H9 (cell line): Measurements from ENCODE around the gene PTPRK. TPM values are rescaled to one million over a fixed set of nuclear protein-coding genes. Genes with fewer than 3 reads are reported as not detected.

Experiments
- DNase-seq: peaks from one replicate; pipeline ENCODE4 v3.0.0-alpha.2; 2017
- H2AFZ ChIP-seq: one replicate; pipeline ENCODE4 v1.6.1; 2013; ENCODE audit warnings: mild to moderate bottlenecking, low read length, control low read depth, moderate library complexity
- H2AK5ac ChIP-seq: 2 replicates; pipeline ENCODE4 v1.6.1; 2013; ENCODE audit warnings: low read length, control low read depth, mixed read lengths; ENCODE audit not compliant: insufficient read length
- H2BK120ac ChIP-seq: one replicate; pipeline ENCODE4 v1.6.1; 2013; ENCODE audit warnings: low read depth, mild to moderate bottlenecking, low read length, control low read depth, inconsistent platforms; ENCODE audit not compliant: poor library complexity, severe bottlenecking
- H2BK12ac ChIP-seq: 2 replicates; pipeline ENCODE4 v1.6.1; 2013; ENCODE audit warnings: low read length, control low read depth, mixed read lengths, low read depth; ENCODE audit not compliant: insufficient read length
- H2BK15ac ChIP-seq: 2 replicates; pipeline ENCODE4 v1.6.1; 2013; ENCODE audit warnings: low read depth, low read length, control low read depth
- H2BK20ac ChIP-seq: one replicate; pipeline ENCODE4 v1.6.1; 2013; ENCODE audit warnings: low read depth, mild to moderate bottlenecking, low read length, control low read depth, inconsistent platforms; ENCODE audit not compliant: poor library complexity, severe bottlenecking
- H2BK5ac ChIP-seq: 2 replicates; pipeline ENCODE4 v1.6.1; 2013; ENCODE audit warnings: low read length, control low read depth, mixed read lengths; ENCODE audit not compliant: insufficient read length
- H3K14ac ChIP-seq: 2 replicates; pipeline ENCODE4 v1.6.1; 2013; ENCODE audit warnings: low read length, control low read depth; ENCODE audit not compliant: insufficient read depth
- H3K18ac ChIP-seq: 2 replicates; pipeline ENCODE4 v1.6.1; 2013; ENCODE audit warnings: low read depth, mild to moderate bottlenecking, mixed read lengths, low read length, control low read depth; ENCODE audit not compliant: insufficient read length
- H3K23ac ChIP-seq: 2 replicates; pipeline ENCODE4 v1.6.1; 2013; ENCODE audit warnings: low read length, control low read depth, mixed read lengths, low read depth; ENCODE audit not compliant: insufficient read length
- H3K23me2 ChIP-seq: 2 replicates; pipeline ENCODE4 v1.6.1; 2013; ENCODE audit warnings: low read depth, mild to moderate bottlenecking, mixed read lengths, low read length, control low read depth; ENCODE audit not compliant: insufficient read length, poor library complexity, severe bottlenecking
- H3K27ac ChIP-seq: 2 replicates; pipeline ENCODE4 v1.5.1; 2013; ENCODE audit warnings: low read length, control low read depth, mixed read lengths, low read depth; ENCODE audit not compliant: insufficient read length
- H3K27me3 ChIP-seq: 2 replicates; pipeline ENCODE4 v1.6.1; 2013; ENCODE audit warnings: low read length, control low read depth, inconsistent platforms; ENCODE audit not compliant: insufficient read depth
- H3K4ac ChIP-seq: 2 replicates; pipeline ENCODE4 v1.6.1; 2013; ENCODE audit warnings: low read depth, mild to moderate bottlenecking, control low read depth, inconsistent platforms, low read length, moderate library complexity
- H3K4me1 ChIP-seq: 2 replicates; pipeline ENCODE4 v1.6.1; 2013; ENCODE audit warnings: low read length, control low read depth, inconsistent platforms; ENCODE audit not compliant: insufficient read depth
- H3K4me2 ChIP-seq: 2 replicates; pipeline ENCODE4 v1.6.1; 2013; ENCODE audit warnings: low read length, control low read depth, mixed read lengths; ENCODE audit not compliant: insufficient read length, insufficient read depth
- H3K56ac ChIP-seq: 2 replicates; pipeline ENCODE4 v1.6.1; 2013; ENCODE audit warnings: low read depth, mild to moderate bottlenecking, mixed read lengths, low read length, control low read depth; ENCODE audit not compliant: insufficient read length
- H3K79me1 ChIP-seq: 2 replicates; pipeline ENCODE4 v1.6.1; 2013; ENCODE audit warnings: low read depth, mild to moderate bottlenecking, moderate library complexity, low read length, control low read depth, inconsistent platforms; ENCODE audit not compliant: insufficient read depth, poor library complexity, severe bottlenecking
- H3K79me2 ChIP-seq: 2 replicates; pipeline ENCODE4 v1.6.1; 2013; ENCODE audit warnings: low read length, control low read depth, inconsistent platforms; ENCODE audit not compliant: insufficient read depth
- H3K9ac ChIP-seq: 2 replicates; pipeline ENCODE4 v1.6.1; 2013; ENCODE audit warnings: low read length, control low read depth, mixed read lengths; ENCODE audit not compliant: insufficient read length; ENCODE audit errors: extremely low read depth
- H3K9me3 ChIP-seq: one replicate; pipeline ENCODE4 v1.6.1; 2013; ENCODE audit warnings: low read depth, low read length, inconsistent platforms; ENCODE audit not compliant: control insufficient read depth
- H3T11ph ChIP-seq: one replicate; pipeline ENCODE4 v1.6.1; 2013; ENCODE audit warnings: mild to moderate bottlenecking, low read length, control low read depth, inconsistent platforms
- H4K20me1 ChIP-seq: one replicate; pipeline ENCODE4 v1.6.1; 2013; ENCODE audit not compliant: control insufficient read depth, insufficient read length, insufficient read depth
- H4K5ac ChIP-seq: 2 replicates; pipeline ENCODE4 v1.6.1; 2013; ENCODE audit warnings: low read depth, mild to moderate bottlenecking, mixed read lengths, low read length, control low read depth; ENCODE audit not compliant: insufficient read length
- H4K8ac ChIP-seq: replicated peaks from 2 replicates; pipeline ENCODE4 v1.6.1; 2013; ENCODE audit warnings: low read length, control low read depth, mixed read lengths, low read depth; ENCODE audit not compliant: insufficient read length
- H4K91ac ChIP-seq: 2 replicates; pipeline ENCODE4 v1.6.1; 2013; ENCODE audit warnings: low read depth, mild to moderate bottlenecking, moderate library complexity, mixed read lengths, low read length, control low read depth; ENCODE audit not compliant: insufficient read length
- H3K27ac Mint-ChIP-seq, 3 experiments: 2 replicates in 2 of 3; 3 replicates in 1 of 3; pipeline ENCODE4 v1.8.0; 2020 to 2021; ENCODE audit warnings: mixed read lengths in 3 of 3, mild to moderate bottlenecking in 1 of 3, moderate library complexity in 1 of 3
- H3K27me3 Mint-ChIP-seq: 2 replicates; pipeline ENCODE4 v1.8.0; 2021; ENCODE audit warnings: low read depth, mild to moderate bottlenecking, moderate library complexity, mixed read lengths
- H3K36me3 Mint-ChIP-seq, 3 experiments: 2 replicates in 2 of 3; 3 replicates in 1 of 3; pipeline ENCODE4 v1.8.0; 2020 to 2021; ENCODE audit warnings: low read depth in 3 of 3, mixed read lengths in 3 of 3; ENCODE audit not compliant: insufficient read depth in 1 of 3
- H3K4me1 Mint-ChIP-seq, 2 experiments: 2 replicates each; pipeline ENCODE4 v1.8.0; 2020; ENCODE audit warnings: mixed read lengths in 2 of 2
- H3K4me3 Mint-ChIP-seq, 2 experiments: 2 replicates in 1 of 2; 3 replicates in 1 of 2; pipeline ENCODE4 v1.8.0; 2020 to 2021; ENCODE audit warnings: mild to moderate bottlenecking in 2 of 2, mixed read lengths in 2 of 2, moderate library complexity in 1 of 2
- H3K9me3 Mint-ChIP-seq, 2 experiments: 2 replicates in 1 of 2; 3 replicates in 1 of 2; pipeline ENCODE4 v1.8.0; 2020; ENCODE audit warnings: mild to moderate bottlenecking in 2 of 2, mixed read lengths in 2 of 2, moderate library complexity in 1 of 2
- CTCF ChIP-seq: fragments of 200-600 bp; sonication (generic); conservative IDR thresholded peaks from 3 replicates; pipeline ENCODE4 v1.8.0; 2021; ENCODE audit warnings: antibody characterized with exemption, mild to moderate bottlenecking
- WGBS: extraction: QIAGEN DNeasy Blood & Tissue Kit; methylation state at CpG from one replicate; pipeline ENCODE4 v1.1.7; 2013; ENCODE audit warnings: missing lambda C conversion rate, low lambda C conversion rate, mixed read lengths; ENCODE audit not compliant: insufficient read length; ENCODE audit errors: extremely low coverage; 5-methylcytosine and 5-hydroxymethylcytosine counted together
- total RNA-seq: library from RNA; stranded (reverse); gene quantifications from 2 replicates; pipeline ENCODE4 v1.2.1, GENCODE V29; 2021

Gene PTPRK
- total RNA-seq, 1 experiment from 2014 or later: 47.9 TPM

GRCh38 chr6:127937102-127937501, 583.3 kb downstream of the PTPRK start:
- H3K9me3 ChIP-seq: peaks cover 8% of the 10 kb centered on the region
- H3K79me2 ChIP-seq: no peaks in the 10 kb centered on the region
- no peak overlapping the region for H3K27ac ChIP-seq
- no peaks in the 10 kb centered on the region for H4K20me1 ChIP-seq
- no peak overlapping the region for H4K91ac ChIP-seq
- Mint-ChIP-seq H3K36me3 (peaks cover 0 to 13% (median 10%) of the 10 kb centered on the region in 3 experiments; a peak in 4 of 7 replicates), H3K4me1 (0 out of 4 replicates have a peak, but pooled peaks cover 0 to 2% of the 10 kb centered on the region in 2 experiments), H3K27me3 (no peaks in the 10 kb centered on the region), H3K27ac (no peak overlapping the region), H3K9me3 (peaks cover 12 to 13% of the 10 kb centered on the region in 2 experiments), H3K4me3 (no peak overlapping the region)
- no peak overlapping the region for H3K4me2 ChIP-seq
- no peak overlapping the region for H3K18ac ChIP-seq
- DNase-seq: no peak
- no CpG with 5 or more reads among the region's 2 CpGs for WGBS
- H3K4me1 ChIP-seq: no peaks in the 10 kb centered on the region
- no peak overlapping the region for H2AFZ ChIP-seq
- H2BK20ac ChIP-seq: no peak overlapping the region
- no peak overlapping the region for H2BK15ac ChIP-seq
- H2BK12ac ChIP-seq: no peak overlapping the region
- H3K23me2 ChIP-seq: no peaks in the 10 kb centered on the region
- H3K79me1 ChIP-seq: no peaks in the 10 kb centered on the region
- H3K14ac ChIP-seq: no peak overlapping the region
- no peak overlapping the region for H3K9ac ChIP-seq
- no peak overlapping the region for H4K8ac ChIP-seq
- H4K5ac ChIP-seq: no peak overlapping the region
- H3K4ac ChIP-seq: no peak overlapping the region
- H3K23ac ChIP-seq: no peak overlapping the region
- no peak for TF ChIP-seq CTCF
- no peak overlapping the region for H3K56ac ChIP-seq
- no peaks in the 10 kb centered on the region for H3K27me3 ChIP-seq
- H3T11ph ChIP-seq: no peak overlapping the region
- H2BK5ac ChIP-seq: no peak overlapping the region
- H2AK5ac ChIP-seq: no peak overlapping the region
- H2BK120ac ChIP-seq: no peak overlapping the region
